Mesendoderm (in vitro differentiated cells): ENCODE data around the gene SOX1. TPM values are rescaled to one million over a fixed set of nuclear protein-coding genes. Genes with fewer than 3 reads are reported as not detected.
A peak's percentile ranks its signal among the peaks of the same experiment; 100 is the strongest.

ENCODE experiments used
- DNase-seq: peaks from one replicate; pipeline ENCODE4 v3.0.0; 2013
- H2AK5ac ChIP-seq: 2 replicates; pipeline ENCODE4 v1.6.1; 2013; ENCODE audit warnings: low read length, inconsistent platforms
- H2BK120ac ChIP-seq: 2 replicates; pipeline ENCODE4 v1.6.1; 2013; ENCODE audit warnings: low read depth, mild to moderate bottlenecking, low read length, moderate library complexity, mixed read lengths
- H2BK15ac ChIP-seq: replicated peaks from 2 replicates; pipeline ENCODE4 v1.6.1; 2013; ENCODE audit warnings: low read depth, mild to moderate bottlenecking, moderate library complexity
- H2BK5ac ChIP-seq: 2 replicates; pipeline ENCODE4 v1.6.1; 2013; ENCODE audit warnings: low read length, inconsistent platforms
- H3K18ac ChIP-seq: 2 replicates; pipeline ENCODE4 v1.6.1; 2013; ENCODE audit warnings: mild to moderate bottlenecking, low read length, mixed read lengths
- H3K23ac ChIP-seq: one replicate; pipeline ENCODE4 v1.6.1; 2013; ENCODE audit warnings: low read length
- H3K27ac ChIP-seq: 2 replicates; pipeline ENCODE4 v1.5.1; 2013; ENCODE audit warnings: low read depth, mild to moderate bottlenecking, inconsistent platforms, low read length, moderate library complexity
- H3K27me3 ChIP-seq: 2 replicates; pipeline ENCODE4 v1.6.1; 2013; ENCODE audit warnings: low read length, control low read depth, mild to moderate bottlenecking, inconsistent platforms; ENCODE audit not compliant: insufficient read depth, poor library complexity
- H3K36me3 ChIP-seq: 2 replicates; pipeline ENCODE4 v1.6.1; 2013; ENCODE audit warnings: low read length, inconsistent platforms; ENCODE audit not compliant: control insufficient read depth, insufficient read depth
- H3K4ac ChIP-seq: one replicate; pipeline ENCODE4 v1.6.1; 2013; ENCODE audit warnings: low read depth, mild to moderate bottlenecking, low read length, moderate library complexity
- H3K4me1 ChIP-seq: 2 replicates; pipeline ENCODE4 v1.6.1; 2013; ENCODE audit warnings: low read depth, low read length, inconsistent platforms; ENCODE audit not compliant: control insufficient read depth
- H3K4me2 ChIP-seq: 2 replicates; pipeline ENCODE4 v1.6.1; 2013; ENCODE audit warnings: low read length
- H3K4me3 ChIP-seq: 2 replicates; pipeline ENCODE4 v1.5.1; 2013; ENCODE audit warnings: mild to moderate bottlenecking, low read length
- H3K56ac ChIP-seq: one replicate; pipeline ENCODE4 v1.6.1; 2013; ENCODE audit warnings: low read length
- H3K79me1 ChIP-seq: 2 replicates; pipeline ENCODE4 v1.6.1; 2013; ENCODE audit warnings: low read length, inconsistent platforms
- H3K79me2 ChIP-seq: 2 replicates; pipeline ENCODE4 v1.6.1; 2013; ENCODE audit warnings: mild to moderate bottlenecking, low read length; ENCODE audit not compliant: control insufficient read depth, insufficient read depth
- H3K9ac ChIP-seq: 2 replicates; pipeline ENCODE4 v1.6.1; 2013; ENCODE audit warnings: low read length, inconsistent platforms
- H4K5ac ChIP-seq: one replicate; pipeline ENCODE4 v1.6.1; 2013; ENCODE audit warnings: low read length
- H4K8ac ChIP-seq: one replicate; pipeline ENCODE4 v1.6.1; 2013; ENCODE audit warnings: low read depth, mild to moderate bottlenecking, control low read depth, low read length, moderate library complexity
- WGBS: extraction: QIAGEN DNeasy Blood & Tissue Kit; methylation state at CpG from one replicate; pipeline ENCODE4 v1.1.7; 2013; ENCODE audit warnings: low lambda C conversion rate, missing lambda C conversion rate; ENCODE audit not compliant: insufficient coverage; ENCODE audit errors: extremely low coverage; 5-methylcytosine and 5-hydroxymethylcytosine counted together
- polyA plus RNA-seq, 2 experiments: library from polyadenylated mRNA; stranded (reverse); fragments of 200-250 nt; gene quantifications; one replicate each; pipeline ENCODE4 v1.2.3, GENCODE V29; 2013

The SOX1 gene
- 0.03 TPM for polyA plus RNA-seq (2013, experiment 1 of 2)
- 0.01 TPM for polyA plus RNA-seq (2013, experiment 2 of 2)

GRCh38 chr13:112067116-112067741, at the start of gene SOX1:
TSS of gene SOX1 (plus strand) at chr13:112067149. CDS start at chr13:112067659, 510 bp downstream.
- Histone ChIP-seq H4K5ac (no peak within 1 kb of the TSS), H3K36me3 (no peaks in the 10 kb centered on the region), H3K56ac (no peak within 1 kb of the TSS), H2BK5ac (no peak within 1 kb of the TSS), H2BK15ac (no peak within 1 kb of the TSS), H2AK5ac (no peak within 1 kb of the TSS), H4K8ac (no peak within 1 kb of the TSS), H3K23ac (no peak within 1 kb of the TSS), H3K79me2 (no peaks in the 10 kb centered on the region), H3K4me1 (no peaks in the 10 kb centered on the region), H3K18ac (no peak within 1 kb of the TSS), H3K9ac (no peak within 1 kb of the TSS), H3K27ac (no peak within 1 kb of the TSS), H3K4me2 (peak within 1 kb of the TSS; percentile 54), H3K27me3 (peaks cover 72% of the 10 kb centered on the region), H3K4me3 (no peak within 1 kb of the TSS), H2BK120ac (no peak within 1 kb of the TSS), H3K79me1 (no peaks in the 10 kb centered on the region), H3K4ac (no peak within 1 kb of the TSS)
- no CpG with 5 or more reads among the region's 66 CpGs for WGBS
- DNase-seq, result peak; percentile 69

- H3K27me3 ChIP-seq, result no peaks in the 10 kb centered on the region
- no peaks in the 10 kb centered on the region for H3K79me1 ChIP-seq
- no peak overlapping the region for H3K9ac ChIP-seq
- H3K4ac ChIP-seq, result no peak overlapping the region
- WGBS, result no CpG with 5 or more reads among the region's 11 CpGs
- no peak overlapping the region for H4K8ac ChIP-seq
- H2BK120ac ChIP-seq, result no peak overlapping the region
- H3K23ac ChIP-seq, result no peak overlapping the region
- DNase-seq, result no peak
- H2AK5ac ChIP-seq, result no peak overlapping the region
- no peak overlapping the region for H2BK5ac ChIP-seq
- H3K4me3 ChIP-seq, result no peak overlapping the region
- H3K79me2 ChIP-seq, result no peaks in the 10 kb centered on the region
- no peak overlapping the region for H2BK15ac ChIP-seq
- H3K56ac ChIP-seq, result no peak overlapping the region
- no peak overlapping the region for H3K27ac ChIP-seq
- no peak overlapping the region for H4K5ac ChIP-seq
- no peak overlapping the region for H3K4me2 ChIP-seq
- H3K18ac ChIP-seq, result no peak overlapping the region
- H3K4me1 ChIP-seq, result no peaks in the 10 kb centered on the region
- H3K36me3 ChIP-seq, result no peaks in the 10 kb centered on the region
Observed at GRCh38 chr13:112024577-112024976, 42.4 kb upstream of the SOX1 start.

- Histone ChIP-seq H2BK120ac (no peak overlapping the region), H3K79me1 (no peaks in the 10 kb centered on the region), H4K5ac (no peak overlapping the region), H3K9ac (no peak overlapping the region), H3K4me3 (no peak overlapping the region), H3K4me1 (no peaks in the 10 kb centered on the region), H3K23ac (no peak overlapping the region), H2BK15ac (no peak overlapping the region), H2BK5ac (no peak overlapping the region), H3K4me2 (no peak overlapping the region), H3K56ac (no peak overlapping the region), H4K8ac (no peak overlapping the region), H3K18ac (no peak overlapping the region), H3K27ac (no peak overlapping the region), H3K79me2 (no peaks in the 10 kb centered on the region), H3K27me3 (no peaks in the 10 kb centered on the region), H3K36me3 (no peaks in the 10 kb centered on the region), H2AK5ac (no peak overlapping the region), H3K4ac (no peak overlapping the region)
- no CpG with 5 or more reads among the region's 11 CpGs for WGBS
- DNase-seq, result no peak
Observed at GRCh38 chr13:112027250-112027649, 39.7 kb upstream of the SOX1 start.

- Histone ChIP-seq H3K4me1 (no peaks in the 10 kb centered on the region), H3K27me3 (no peaks in the 10 kb centered on the region), H3K4me3 (no peak overlapping the region), H2BK5ac (no peak overlapping the region), H3K23ac (no peak overlapping the region), H3K4ac (no peak overlapping the region), H3K36me3 (no peaks in the 10 kb centered on the region), H3K9ac (no peak overlapping the region), H3K79me1 (no peaks in the 10 kb centered on the region), H2AK5ac (no peak overlapping the region), H3K56ac (no peak overlapping the region), H4K8ac (no peak overlapping the region), H3K4me2 (no peak overlapping the region), H2BK15ac (no peak overlapping the region), H3K18ac (no peak overlapping the region), H4K5ac (no peak overlapping the region), H3K27ac (no peak overlapping the region), H3K79me2 (no peaks in the 10 kb centered on the region), H2BK120ac (no peak overlapping the region)
- WGBS, result no CpG with 5 or more reads among the region's 14 CpGs
- DNase-seq, result no peak
Observed at GRCh38 chr13:112028481-112028880, 38.5 kb upstream of the SOX1 start.

GRCh38 chr13:112029143-112029542, 37.8 kb upstream of the SOX1 start:
- Histone ChIP-seq H3K4me1 (no peaks in the 10 kb centered on the region), H3K36me3 (no peaks in the 10 kb centered on the region), H4K5ac (no peak overlapping the region), H3K27me3 (no peaks in the 10 kb centered on the region), H3K4me3 (no peak overlapping the region), H2AK5ac (no peak overlapping the region), H3K4ac (no peak overlapping the region), H3K9ac (no peak overlapping the region), H4K8ac (no peak overlapping the region), H3K4me2 (no peak overlapping the region), H2BK5ac (no peak overlapping the region), H2BK120ac (no peak overlapping the region), H2BK15ac (no peak overlapping the region), H3K18ac (no peak overlapping the region), H3K23ac (no peak overlapping the region), H3K27ac (no peak overlapping the region), H3K56ac (no peak overlapping the region), H3K79me1 (no peaks in the 10 kb centered on the region), H3K79me2 (no peaks in the 10 kb centered on the region)
- no CpG with 5 or more reads among the region's 11 CpGs for WGBS
- no peak for DNase-seq
